Stimulated activated CD4-positive, alpha-beta T cell treated with anti-CD3 and anti-CD28 coated beads, Interleukin-1b, Interleukin-23, amount 100 ng/mL, for 48 hours (primary cell): ENCODE data around the gene MYCBPAP.

Source experiments
- DNase-seq: peaks from one replicate; pipeline ENCODE4 v3.0.0-alpha.2; 2020

Gene MYCBPAP

DNA sequence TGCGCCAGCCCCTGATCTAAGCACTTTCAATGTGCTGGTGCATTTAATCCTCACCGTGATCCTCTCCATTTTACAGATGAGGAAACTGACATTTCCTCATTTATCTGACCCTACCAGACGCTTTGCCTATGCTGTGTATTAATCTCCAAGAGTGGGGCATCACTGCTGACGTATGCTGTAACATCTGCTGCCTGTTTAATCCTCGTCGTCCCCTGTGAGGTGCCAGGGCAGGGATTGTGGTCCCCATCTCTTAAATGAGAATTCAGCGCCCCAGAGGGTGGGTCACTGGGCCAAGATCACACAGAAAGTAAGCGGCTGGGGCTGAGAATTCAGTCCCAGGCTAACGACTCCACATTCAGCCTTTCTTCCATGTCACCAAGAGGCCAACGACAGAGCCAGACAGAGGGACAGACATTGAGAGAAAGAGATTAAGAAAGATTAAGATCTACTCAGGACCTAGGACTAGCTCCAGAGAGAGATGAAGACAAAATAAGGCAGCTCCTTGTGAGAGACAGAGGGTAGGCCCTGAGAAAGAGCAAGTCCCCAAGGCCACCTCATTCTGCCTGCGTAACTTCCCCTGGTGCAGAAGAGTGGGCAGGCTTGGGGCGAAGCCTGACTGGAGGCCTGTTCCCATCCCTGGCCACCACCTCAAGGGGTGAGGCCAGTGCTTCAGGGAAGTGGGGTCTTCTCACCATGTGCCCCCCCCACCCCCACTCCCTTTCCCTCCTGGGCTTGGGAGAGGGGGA lies 65.8 kb downstream of the MYCBPAP start:
- DNase-seq = no peak

DNA sequence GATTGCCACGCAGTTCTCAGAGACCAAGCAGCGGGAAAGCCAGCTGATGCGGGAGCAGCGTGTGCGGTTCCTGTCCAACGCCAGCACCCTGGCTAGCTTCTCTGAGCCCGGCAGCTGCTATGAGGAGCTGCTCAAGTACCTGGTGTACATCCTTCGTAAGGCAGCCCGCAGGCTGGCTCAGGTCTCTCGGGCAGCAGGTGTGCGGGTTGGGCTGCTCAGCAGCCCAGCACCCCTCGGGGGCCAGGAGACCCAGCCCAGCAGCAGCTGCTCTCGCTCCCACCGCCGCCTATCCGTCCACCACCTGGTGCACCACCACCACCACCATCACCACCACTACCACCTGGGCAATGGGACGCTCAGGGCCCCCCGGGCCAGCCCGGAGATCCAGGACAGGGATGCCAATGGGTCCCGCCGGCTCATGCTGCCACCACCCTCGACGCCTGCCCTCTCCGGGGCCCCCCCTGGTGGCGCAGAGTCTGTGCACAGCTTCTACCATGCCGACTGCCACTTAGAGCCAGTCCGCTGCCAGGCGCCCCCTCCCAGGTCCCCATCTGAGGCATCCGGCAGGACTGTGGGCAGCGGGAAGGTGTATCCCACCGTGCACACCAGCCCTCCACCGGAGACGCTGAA lies 67.5 kb downstream of the MYCBPAP start:
- DNase-seq = no peak

DNA sequence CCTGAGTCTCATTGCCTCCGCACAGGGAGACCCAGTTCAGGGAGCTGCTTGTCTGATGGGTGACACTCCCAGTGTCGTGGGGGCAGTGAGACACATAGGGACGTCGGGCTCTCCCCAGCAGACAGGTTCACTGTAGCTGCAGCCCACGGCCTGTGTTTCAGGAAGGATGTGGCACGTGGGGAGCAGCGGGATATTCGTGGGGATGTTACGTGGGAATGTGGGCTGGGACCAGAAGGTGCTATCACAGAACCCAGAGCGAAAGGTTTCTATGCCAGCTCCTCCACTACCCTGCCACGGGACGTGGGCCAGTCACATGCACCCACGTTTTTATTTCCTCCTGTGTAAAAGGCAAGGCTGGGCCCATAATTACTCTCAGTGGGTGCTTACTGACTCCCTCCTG lies 68.6 kb downstream of the MYCBPAP start:
- no peak for DNase-seq

DNA sequence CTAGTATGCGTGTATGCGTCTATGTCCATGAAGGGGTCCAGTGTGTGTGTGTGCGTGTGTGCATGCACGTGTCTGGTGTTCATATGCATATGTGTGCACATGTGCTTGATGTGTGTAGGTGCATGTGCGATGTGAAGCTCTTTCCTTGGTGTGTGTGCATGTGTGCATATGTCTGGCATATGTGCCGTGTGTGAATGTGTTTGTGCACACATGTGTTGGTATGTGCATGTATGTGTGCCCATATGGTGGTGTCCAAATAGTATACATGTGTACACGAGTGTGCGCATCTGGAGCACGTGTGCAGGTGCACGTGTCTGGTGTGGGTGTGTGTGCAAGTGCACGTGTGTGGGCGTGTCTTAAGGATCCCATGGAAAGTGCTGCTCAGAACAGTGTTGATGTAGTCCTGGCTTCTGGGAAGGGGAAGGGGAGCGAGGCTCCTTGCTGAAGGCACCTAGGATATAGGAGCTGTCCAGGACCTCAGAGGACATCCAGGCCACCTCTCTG lies 69.3 kb downstream of the MYCBPAP start:
- no peak for DNase-seq

DNA sequence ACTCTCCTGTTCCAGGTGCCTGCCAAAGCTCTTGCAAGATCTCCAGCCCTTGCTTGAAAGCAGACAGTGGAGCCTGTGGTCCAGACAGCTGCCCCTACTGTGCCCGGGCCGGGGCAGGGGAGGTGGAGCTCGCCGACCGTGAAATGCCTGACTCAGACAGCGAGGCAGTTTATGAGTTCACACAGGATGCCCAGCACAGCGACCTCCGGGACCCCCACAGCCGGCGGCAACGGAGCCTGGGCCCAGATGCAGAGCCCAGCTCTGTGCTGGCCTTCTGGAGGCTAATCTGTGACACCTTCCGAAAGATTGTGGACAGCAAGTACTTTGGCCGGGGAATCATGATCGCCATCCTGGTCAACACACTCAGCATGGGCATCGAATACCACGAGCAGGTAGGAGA lies 69.9 kb downstream of the MYCBPAP start:
- DNase-seq = no peak

DNA sequence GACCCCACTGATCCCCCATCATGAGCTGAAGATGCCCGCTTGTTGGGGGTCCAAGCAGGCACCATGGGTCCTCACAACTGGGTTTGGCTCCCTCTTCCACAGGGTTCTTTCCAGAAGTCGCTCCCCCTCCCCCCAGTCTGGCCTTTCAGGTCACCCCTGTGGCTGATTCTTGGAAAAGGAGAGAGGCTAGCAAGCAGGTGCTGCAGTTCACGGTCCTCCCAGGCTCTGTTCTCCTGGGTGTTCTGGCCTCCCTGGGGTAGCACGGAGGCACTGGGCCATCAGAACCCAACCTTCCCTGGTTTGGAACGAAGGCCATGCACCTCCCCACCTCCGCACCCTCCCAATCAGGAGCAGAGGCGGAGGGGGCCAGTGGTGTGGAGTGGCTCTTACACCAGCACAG lies 71.2 kb downstream of the MYCBPAP start:
- DNase-seq = no peak

DNA sequence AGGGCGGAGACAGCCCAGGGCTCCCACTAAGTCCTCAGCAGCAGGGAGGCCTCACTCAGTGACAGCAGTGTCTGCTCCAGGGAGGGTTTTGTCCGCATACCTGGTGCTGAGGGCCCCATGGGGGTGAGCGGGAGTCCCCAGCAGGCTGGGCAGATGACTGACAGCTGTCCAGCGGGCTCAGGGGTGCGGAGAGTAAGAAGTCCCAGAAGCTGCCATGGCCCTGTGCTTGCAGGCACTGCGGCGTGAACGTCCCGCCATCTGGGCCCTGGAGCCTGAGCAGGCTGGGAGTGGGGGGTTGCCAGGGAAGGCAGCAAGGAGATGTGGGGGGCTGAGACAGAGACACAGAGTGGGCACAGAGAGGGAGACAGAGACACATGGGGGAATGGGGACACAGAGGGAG lies 72.4 kb downstream of the MYCBPAP start:
- no peak for DNase-seq
